OCI-LY7 (cell line): ENCODE results near the gene HSBP1.

Experiments
- CTCF ChIP-seq: fragments of 200-600 bp; sonication (generic); conservative IDR thresholded peaks from 2 replicates; pipeline ENCODE4 v1.5.1; 2014; ENCODE audit warnings: mild to moderate bottlenecking, antibody characterized with exemption, low read length, moderate library complexity, mixed read lengths
- EZH2phosphoT487 ChIP-seq: fragments of 200-600 bp; sonication (generic); IDR thresholded peaks from 2 replicates; pipeline ENCODE4 v1.6.1; 2018; ENCODE audit warnings: low read depth, borderline replicate concordance, mild to moderate bottlenecking, mixed run types, antibody characterized with exemption, low read length, moderate library complexity, mixed read lengths

GRCh38 chr16:83852774-83853173 is 45.0 kb downstream of the HSBP1 start:
- TF ChIP-seq CTCF (no peak), EZH2phosphoT487 (no peak)
